M059J (cell line): ENCODE measurements around the gene DHX8. TPM values are rescaled to one million over a fixed set of nuclear protein-coding genes. Genes with fewer than 3 reads are reported as not detected.

ENCODE experiments used
- DNase-seq: peaks from one replicate; pipeline ENCODE4 v3.0.0-alpha.2; 2012; ENCODE audit warnings: low read depth
- total RNA-seq: library from RNA; depleted of rRNA; stranded (reverse); fragments of >200 nt; shearing (Covaris generic); gene quantifications from 2 replicates; pipeline ENCODE4 v1.2.3, GENCODE V29; 2014; rRNA removed

Gene DHX8
- total RNA-seq, 1 experiment from 2014 or later = 53.7 TPM

DNA sequence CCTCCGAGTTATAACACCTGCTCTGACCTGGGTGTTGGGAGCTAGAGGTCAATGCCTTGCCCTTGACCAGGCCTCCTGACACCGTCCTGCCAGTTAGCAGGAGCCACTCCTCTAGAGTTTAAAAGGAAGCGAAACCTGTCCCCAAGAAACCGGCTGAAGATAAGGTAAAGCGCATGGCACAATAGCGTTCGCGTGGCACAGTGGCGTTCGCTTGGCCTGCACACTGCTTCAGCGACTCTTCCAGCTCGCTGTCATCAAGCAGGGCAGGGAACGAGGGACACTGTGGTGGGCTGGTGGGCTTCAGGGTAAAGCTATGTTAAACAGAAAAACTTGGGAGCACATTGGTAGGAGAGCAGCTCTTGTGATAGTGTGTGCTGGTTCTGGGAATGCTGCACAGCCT is 90.6 kb downstream of the DHX8 start:
- DNase-seq = no peak

DNA sequence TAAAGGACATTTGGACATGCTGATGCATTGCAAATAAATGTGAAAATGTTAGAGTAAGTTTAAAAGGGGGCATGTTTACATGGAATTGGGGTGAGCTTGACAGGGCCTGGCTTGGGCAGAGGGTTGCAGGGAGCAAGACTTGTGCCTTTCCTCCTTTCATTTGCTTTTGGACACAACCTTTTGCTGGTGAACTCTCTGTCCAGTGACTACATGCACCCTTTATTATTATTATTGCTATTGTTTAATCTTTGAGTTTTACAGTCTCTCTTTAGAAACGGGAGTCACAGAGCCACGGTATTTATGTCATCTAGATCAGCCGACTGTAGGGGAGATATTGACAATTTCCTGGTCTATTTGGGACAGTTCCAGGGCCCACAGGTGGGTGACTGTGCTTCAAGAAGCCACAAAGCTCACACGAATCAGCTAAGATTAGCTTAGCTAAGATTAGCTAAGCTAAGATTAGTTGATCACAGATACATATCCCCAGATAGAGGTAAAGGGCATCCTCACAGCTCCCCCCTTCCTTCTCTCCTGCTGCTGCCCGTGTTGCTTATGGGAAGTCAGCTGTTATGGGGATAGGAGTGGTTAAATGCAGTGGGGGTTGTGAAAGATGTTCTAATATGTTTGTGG is 91.2 kb downstream of the DHX8 start:
- DNase-seq = no peak

Other genes with a start within 250 kb of the DHX8 start
- not detected in 2 replicates for gene RNU2-1, start 250.0 kb upstream of the DHX8 start, total RNA-seq
- 15.1 and 18.4 TPM in 2 replicates for gene ARL4D, start 85.0 kb upstream of the DHX8 start, total RNA-seq
- gene ETV4, start 62.4 kb downstream of the DHX8 start, total RNA-seq = 4.2 and 6.9 TPM in 2 replicates
- gene MEOX1, start 177.9 kb downstream of the DHX8 start, total RNA-seq = not detected in 2 replicates